GM21529 (cell line): Measurements from ENCODE around the gene SLC15A1.
"Not testable (repeated sequence)": the region's sequence is repeated elsewhere in the genome, so short reads cannot be mapped to it uniquely, and the experiment has no call there.

Experiments used
- ATAC-seq: cut with Tn5 transposase; IDR thresholded peaks from one replicate; pipeline ENCODE4 v1.9.1; 2021; ENCODE audit not compliant: unreplicated experiment

Gene SLC15A1

GRCh38 chr13:98664510-98664909 is 88.0 kb downstream of the SLC15A1 start:
- ATAC-seq, result no peak

DNA sequence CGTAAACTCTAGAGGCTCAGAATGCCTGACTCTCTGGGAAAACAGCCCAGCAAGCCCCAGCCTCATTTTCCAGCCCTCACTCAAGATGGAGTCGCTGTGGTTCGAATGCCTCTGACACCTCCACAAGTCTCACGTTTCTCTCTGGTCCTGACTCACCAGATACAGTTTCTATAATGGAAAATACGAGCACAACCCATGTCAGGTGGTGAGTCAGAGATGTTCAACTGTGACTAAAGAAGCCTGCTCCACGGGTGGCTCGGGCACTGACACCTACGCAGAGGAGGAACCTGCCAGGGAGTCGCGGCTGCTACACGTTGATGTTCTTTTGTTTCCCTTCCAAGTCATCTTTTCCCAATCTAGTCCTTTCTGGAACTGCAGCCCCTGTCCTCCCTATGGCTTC is 88.4 kb downstream of the SLC15A1 start:
- ATAC-seq, result no peak

DNA sequence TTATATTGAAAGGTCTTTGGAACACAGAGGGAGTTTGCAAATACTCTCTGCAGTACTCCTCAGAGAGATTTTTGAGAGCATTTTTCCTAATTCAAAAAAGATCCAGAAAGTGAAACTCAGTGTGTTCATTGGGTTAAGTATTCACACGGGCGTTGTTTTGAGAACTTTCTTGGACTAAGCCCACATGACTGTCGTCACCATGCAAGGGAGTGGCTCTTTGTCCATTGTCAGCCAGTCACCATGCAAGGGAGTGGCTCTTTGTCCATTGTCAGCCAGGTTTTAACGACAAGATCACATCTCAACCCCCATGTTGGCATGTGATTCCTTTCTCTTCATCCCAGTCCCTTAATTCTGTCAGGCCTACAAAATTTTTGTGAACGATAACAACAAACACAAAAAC is 94.3 kb downstream of the SLC15A1 start:
- no peak for ATAC-seq

DNA sequence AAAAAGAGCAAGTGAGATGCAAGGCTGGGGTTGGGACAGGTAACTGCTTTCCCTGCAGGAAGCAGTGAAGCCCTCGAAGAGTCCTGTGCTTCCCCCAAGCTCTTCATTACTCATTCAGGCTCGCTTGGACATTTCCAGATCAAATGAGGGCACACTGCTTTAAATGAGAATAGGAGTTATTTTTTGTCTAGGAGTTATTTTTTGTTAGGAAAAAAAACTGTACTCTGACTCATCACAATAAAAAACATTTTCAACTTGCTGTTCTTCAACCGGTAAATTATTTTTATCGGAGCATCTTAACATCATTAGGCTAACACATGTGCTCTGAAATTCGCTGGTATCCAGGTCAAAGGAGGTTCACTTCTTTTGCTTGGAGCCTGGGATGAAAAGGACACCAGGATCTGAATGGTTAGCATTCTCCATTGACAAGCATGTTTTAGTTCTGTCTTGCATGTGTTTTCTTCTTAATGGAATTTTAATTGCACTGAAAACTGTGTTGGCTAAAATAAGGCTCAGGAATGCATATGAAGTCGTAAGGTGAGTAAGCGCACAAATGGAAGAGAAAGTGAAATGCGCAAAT is 94.9 kb downstream of the SLC15A1 start:
- no peak for ATAC-seq

- ATAC-seq, result no peak
Observed at GRCh38 chr13:98656223-98656622, 96.2 kb downstream of the SLC15A1 start.

DNA sequence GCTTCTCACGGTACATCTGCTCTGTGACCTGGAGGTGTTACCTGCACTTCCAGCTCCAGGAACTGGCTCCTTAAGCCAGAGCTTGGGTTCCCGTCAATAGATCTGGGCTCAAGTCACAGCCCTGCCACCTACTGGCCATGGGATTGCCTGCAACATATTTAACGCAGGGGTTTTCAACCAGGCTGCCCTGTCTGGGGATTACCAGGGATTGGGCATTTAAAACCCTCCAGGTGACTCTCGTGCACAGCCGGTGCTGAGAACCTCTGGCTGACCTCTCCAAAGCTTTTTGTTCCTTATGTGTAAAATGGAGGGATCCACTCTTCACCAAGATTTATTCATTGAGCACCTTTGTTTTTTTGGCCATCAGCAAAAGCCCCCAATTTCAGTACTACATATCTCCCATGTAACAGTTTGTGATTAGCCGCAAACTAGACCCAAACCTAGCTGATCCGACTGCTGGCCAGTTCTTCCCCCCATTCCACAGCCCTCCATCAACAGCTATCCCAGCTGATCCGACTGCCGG is 98.9 kb downstream of the SLC15A1 start:
- peak; percentile 94 for ATAC-seq

- no peak for ATAC-seq
Observed at GRCh38 chr13:98652721-98653462, 99.6 kb downstream of the SLC15A1 start.

- no peak for ATAC-seq
Observed at GRCh38 chr13:98652276-98652675, 100.2 kb downstream of the SLC15A1 start.

DNA sequence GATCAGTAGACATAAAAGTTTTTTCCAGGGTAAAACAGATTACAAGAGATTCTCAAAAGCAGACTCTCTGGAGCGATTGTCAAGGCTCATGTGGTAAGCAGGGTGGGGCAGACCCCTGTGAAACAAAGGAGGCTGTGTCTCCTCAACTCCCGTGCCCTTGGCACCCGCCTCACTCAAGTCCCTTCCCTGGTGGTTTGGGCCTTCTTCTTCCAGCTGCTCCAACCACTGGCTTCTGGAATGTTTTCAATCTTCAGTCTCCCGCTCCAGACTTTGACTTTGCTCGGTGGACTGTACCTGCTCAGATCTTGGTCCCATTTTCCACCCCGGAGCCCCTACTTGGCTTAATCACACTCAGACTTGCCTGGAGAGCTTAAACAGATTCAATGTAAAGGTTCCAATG is 100.7 kb downstream of the SLC15A1 start:
- no peak for ATAC-seq

DNA sequence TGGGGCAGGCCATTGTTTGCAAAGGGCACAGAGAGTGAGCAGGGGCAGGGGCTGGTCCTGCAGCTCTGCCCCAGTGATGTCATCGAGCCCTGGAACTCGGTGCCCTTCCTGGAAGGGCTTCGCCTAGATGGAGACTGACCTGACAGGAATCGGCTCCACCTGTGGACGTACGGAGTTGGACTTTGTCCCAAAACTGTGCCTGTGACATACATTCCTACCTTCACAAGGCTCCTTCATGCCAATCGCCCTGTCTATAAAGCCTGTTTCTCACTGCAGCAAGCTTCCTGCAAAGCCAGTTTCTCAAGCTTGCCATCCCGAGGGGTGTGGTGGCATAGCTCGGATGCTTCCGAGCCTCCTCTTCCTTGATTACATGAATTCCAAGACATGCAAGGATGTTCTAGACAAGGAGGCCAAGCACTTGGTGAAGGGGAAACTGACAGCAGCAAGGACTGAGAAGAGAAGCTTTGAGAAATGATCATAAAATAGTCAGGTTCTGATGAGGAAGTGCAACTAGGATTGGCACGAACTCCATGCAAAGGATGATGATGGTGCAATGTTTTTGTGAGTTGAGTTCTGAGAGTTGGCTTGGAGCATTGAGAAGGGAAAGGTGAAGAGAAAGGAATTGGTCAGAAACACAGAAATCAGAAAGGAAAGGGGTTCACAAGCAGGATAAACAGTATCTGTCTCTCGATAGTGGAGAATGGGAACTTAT is 101.9 kb downstream of the SLC15A1 start:
- no peak for ATAC-seq

DNA sequence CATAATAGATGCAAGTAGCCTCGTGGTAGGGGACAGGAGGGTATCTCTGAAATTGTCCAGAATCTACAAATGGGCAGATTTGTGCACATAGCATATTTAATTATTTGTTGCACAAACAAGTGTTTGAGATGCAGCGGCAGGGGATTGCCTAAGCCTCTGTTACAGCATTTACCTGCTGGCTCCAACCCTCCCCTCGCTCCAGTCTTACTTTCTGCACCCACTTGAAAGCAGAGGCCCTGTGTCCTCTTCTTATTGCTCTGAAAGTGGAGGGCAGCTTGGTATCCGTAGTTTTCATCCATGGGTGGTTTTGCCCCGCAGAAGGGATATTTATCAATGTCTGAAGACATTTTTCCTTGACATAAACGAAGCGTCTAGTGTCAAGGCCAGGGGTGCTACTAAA is 102.6 kb downstream of the SLC15A1 start:
- ATAC-seq, result no peak

DNA sequence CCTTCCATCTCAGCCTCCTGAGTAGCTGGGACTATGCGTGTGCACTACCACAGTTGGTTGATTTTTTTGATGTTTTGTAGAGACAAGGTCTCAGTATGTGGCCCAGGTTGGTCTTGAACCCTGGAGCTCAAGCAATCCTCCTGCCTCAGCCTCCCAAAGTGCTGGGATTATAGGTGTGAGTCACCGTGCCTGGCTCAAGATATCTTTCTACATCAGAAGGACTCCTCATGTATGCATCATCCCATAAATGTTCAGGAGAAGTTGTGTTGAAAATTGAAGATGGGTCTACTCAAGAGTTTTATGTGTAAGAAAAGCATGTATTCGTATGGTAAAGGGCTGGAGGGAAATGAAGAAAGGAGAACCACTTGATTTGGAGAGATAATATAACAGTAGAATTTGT is 103.8 kb downstream of the SLC15A1 start:
- ATAC-seq, result no peak

GRCh38 chr13:98648141-98648540 is 104.3 kb downstream of the SLC15A1 start:
- ATAC-seq, result no peak

- ATAC-seq, result no peak
Observed at GRCh38 chr13:98647121-98647520, 105.4 kb downstream of the SLC15A1 start.

DNA sequence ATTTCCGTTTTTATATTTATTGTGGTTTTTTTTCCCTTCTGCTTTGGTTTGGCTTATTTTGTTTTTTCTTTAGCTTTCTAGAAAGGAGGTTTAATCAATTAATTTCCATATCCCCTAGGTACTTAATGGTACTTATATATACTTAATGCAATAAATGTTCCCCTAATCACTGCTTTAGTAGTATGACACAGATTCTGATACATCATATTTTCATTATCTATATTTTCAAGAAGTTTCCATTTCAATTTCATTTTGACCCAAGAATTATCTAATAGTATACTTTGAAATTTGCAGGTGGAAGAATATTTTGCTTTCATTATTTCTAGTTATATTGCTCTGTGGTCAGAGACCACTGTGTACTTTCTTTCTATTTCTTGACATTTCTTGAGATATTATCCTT is 109.0 kb downstream of the SLC15A1 start:
- ATAC-seq, result no peak

DNA sequence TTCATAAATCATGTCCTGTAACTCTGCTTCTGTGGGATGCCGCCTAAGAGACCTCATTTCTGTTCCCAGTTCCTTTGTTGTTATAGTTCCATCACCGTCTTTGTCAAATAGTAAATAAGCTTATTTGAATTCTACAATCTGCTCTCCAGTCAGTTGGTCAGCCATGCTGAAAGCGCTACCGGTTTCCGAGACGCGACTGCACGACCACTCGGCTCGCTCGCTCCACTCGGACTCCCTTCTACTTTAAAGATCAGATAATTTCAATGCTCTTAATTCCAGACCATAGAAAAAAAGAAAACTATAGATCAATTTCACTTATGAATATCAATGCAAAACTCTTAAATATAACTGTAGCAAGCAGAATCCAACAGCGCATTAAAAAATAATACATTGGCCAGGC is 111.4 kb downstream of the SLC15A1 start:
- ATAC-seq, result no peak

- ATAC-seq, result not testable (repeated sequence)
Observed at GRCh38 chr13:98639785-98640184, 112.7 kb downstream of the SLC15A1 start.

DNA sequence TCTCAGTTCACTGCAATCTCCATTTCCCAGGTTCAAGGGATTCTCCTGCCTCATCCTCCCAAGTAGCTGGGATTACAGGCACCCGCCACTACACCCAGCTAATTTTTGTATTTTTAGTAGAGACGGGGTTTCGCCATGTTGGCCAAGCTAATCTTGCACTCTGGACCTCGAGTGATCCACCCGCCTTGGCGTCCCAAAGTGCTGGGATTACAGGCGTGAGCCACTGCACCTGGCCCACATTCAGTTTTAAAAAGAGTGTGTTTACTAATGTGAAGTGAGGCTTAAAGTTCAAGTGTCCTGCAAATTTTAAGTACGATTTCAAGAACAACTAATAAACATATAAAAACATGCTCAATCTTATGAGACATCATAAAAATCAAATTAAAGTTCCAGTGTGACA is 114.1 kb downstream of the SLC15A1 start:
- ATAC-seq, result not testable (repeated sequence)
